Stomach (tissue), 4 donors: ENCODE data around the gene UNC45B.

ENCODE experiments used
- CTCF ChIP-seq, 7 experiments: fragments of 450-650 bp in 4 of 7; fragments of 200-600 bp in 3 of 7; sonication (generic) in 3 of 7; IDR thresholded peaks; one replicate each; pipeline ENCODE4 v1.5.1; 2016 to 2019; ENCODE audit warnings: antibody characterized with exemption in 7 of 7, control low read depth in 2 of 7, mild to moderate bottlenecking in 1 of 7
- POLR2AphosphoS5 ChIP-seq, 3 donors: sonication (generic); formaldehyde crosslinking; IDR thresholded peaks; one replicate each; pipeline ENCODE4 v1.6.1; 2016; ENCODE audit warnings: antibody characterized with exemption in 3 of 3

GRCh38 chr17:35213412-35213940 lies 65.9 kb downstream of the UNC45B start:
- no peak for TF ChIP-seq CTCF (IDR thresholded peaks at IDR 0.05)
- no peak for TF ChIP-seq POLR2AphosphoS5 (IDR thresholded peaks at IDR 0.05)
